Activated naive CD4-positive, alpha-beta T cell treated with anti-CD3 and anti-CD28 coated beads, Interleukin-2, amount 50 U/mL, for 16 hours (primary cell): ENCODE results near the gene FEM1C.

Experiments used
- DNase-seq: peaks from one replicate; pipeline ENCODE4 v3.0.0-alpha.2; 2020

The FEM1C gene

DNA sequence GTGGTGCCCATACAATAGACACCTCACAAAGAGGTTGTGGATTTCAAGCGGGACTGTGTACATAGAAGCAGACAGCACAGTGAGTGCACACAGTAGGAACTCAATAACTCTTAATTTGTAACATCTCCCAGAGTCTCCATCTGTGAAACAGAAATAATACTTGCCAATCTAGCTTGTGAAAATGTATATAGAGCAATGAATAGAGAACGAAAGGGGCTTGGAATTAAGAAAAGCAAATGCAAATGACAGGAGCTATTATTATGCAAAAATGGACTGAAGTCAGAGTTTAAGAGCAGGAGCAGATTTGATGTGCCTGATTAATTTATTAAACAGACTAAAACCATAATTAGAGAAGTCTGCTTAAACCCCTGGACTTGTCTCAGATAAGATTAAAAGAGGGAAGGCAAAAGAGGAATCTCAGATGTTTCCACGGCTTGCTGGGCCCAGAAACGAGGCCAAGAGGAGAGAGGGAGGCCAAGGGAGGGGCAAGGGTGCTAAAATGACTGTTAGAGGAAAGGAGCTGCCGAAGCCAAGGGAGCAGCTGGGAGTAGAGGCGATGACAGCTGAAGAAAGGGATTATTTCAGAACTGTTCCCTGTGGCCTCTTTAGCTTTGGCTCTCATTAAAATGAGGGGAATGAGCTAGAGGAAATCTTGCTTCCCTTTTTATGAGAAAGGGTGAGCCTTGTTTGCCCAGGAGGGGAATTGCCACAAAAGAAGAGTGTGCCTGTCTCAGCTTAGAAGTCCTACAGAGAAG lies 72.1 kb downstream of the FEM1C start:
- no peak for DNase-seq

- DNase-seq: no peak
Observed at GRCh38 chr5:115471345-115472063, 73.1 kb downstream of the FEM1C start.

DNA sequence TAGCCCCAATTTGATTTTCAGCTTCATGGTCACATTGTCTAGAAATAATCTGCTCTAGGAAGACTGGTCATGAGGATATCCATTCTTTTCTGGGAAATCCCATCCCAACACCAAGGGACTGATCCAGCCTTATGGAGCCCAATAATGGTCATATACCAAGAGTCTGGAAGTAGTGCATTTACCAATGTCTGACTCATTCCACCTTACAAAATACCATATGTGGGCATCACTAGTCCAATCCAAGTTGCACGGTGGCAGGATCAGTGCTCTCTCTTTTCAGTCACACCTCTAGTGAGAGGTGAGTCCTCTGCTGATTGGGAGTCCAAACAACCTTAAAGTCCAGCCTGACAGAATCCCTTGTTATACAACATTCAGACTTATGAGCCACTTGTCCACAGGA lies 73.7 kb downstream of the FEM1C start:
- DNase-seq: no peak
